WI38 (cell line): Measurements from ENCODE around the gene VPS50.

Experiments
- H3K4me3 ChIP-seq: 2 replicates; pipeline ENCODE4 v1.5.1; 2011; ENCODE audit warnings: low read depth, mild to moderate bottlenecking, control low read depth, low read length
- CTCF ChIP-seq: IDR thresholded peaks from 2 replicates; pipeline ENCODE4 v1.5.1; 2012; ENCODE audit warnings: low read depth, mild to moderate bottlenecking, control low read depth, low read length

Gene VPS50

DNA sequence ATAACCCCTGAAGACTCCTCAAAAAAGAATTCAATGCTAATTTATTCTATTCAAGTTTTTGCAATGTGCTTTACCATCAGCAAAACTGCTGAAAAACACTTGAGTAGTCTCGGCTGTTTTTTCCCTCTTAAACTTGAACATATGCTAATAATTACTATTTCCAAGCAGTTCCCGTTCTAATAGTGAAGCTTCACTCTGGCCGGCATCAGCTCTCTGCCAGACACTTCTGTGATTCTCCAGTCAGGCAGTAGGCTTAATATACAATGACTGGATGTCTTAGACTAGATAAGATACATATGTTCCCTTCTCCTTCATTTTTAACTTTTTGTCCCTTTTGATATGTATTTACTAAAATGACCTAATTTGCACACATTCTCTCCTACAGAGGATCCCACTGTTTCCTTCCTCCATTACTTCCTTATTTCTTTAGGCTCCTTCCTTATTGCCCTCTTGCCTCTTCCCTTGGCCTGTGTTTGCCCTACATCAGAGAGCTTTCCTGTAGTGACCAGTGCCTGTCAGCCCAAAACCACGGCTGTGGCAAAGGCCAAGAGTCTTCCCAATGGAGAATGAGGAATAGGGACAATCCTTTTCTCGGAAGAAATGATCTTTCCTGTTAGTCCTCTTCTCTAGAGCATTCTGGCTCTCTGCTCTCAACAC lies 29.4 kb upstream of the VPS50 start:
- no peak overlapping the region for H3K4me3 ChIP-seq
- TF ChIP-seq CTCF, result no peak

- TF ChIP-seq CTCF, result no peak
- H3K4me3 ChIP-seq, result no peak overlapping the region
Observed at GRCh38 chr7:93203496-93203895, 28.7 kb upstream of the VPS50 start.

DNA sequence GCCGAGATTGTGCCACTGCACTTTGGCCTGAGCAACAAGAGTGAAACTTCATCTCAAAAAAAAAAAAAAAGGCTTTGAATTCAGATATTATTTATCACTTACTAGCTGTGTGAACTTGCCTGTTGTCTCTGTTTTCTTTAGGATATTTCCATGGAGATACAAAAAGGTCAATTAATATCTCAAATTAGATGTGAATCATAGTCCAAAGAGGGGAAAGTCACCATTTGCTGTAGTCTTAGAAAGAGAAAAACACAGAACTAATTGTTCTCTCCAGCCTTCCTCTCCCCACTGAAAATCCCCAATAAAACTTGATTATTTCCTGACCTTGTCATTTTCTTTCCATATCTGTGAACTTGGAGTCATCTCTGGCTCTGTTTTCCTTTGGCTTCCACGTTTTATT lies 27.1 kb upstream of the VPS50 start:
- TF ChIP-seq CTCF, result no peak
- H3K4me3 ChIP-seq, result no peak overlapping the region

DNA sequence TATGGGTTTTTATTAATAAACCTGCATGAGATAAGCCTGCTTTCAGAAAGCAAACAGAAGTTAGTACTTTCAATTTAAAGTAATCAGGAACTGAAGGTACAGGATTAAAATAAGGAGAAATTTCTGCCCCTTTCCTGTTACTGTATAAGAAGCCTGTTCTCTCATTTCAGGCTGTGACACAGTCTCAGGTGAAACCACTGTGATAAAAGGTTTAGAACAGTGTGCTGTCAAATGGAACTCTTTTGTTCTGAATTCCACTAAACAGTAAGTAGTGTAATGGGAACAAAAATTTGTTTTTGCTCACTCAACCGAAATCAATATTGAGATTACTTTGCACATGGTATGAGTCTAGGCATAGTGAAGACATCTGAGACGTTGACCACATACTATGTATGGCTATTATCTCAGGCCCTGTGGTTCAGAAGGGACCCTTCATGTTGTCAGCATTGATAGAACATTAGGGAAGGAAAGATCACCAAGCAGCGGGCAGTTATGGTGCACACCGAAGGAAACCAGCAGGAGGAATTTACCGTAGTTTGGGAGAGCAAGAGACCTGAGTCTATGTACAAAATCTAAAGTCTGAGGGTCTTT lies 20.8 kb upstream of the VPS50 start:
- H3K4me3 ChIP-seq, result no peak overlapping the region
- no peak for TF ChIP-seq CTCF

GRCh38 chr7:93212881-93213280 lies 19.3 kb upstream of the VPS50 start:
- TF ChIP-seq CTCF, result no peak

DNA sequence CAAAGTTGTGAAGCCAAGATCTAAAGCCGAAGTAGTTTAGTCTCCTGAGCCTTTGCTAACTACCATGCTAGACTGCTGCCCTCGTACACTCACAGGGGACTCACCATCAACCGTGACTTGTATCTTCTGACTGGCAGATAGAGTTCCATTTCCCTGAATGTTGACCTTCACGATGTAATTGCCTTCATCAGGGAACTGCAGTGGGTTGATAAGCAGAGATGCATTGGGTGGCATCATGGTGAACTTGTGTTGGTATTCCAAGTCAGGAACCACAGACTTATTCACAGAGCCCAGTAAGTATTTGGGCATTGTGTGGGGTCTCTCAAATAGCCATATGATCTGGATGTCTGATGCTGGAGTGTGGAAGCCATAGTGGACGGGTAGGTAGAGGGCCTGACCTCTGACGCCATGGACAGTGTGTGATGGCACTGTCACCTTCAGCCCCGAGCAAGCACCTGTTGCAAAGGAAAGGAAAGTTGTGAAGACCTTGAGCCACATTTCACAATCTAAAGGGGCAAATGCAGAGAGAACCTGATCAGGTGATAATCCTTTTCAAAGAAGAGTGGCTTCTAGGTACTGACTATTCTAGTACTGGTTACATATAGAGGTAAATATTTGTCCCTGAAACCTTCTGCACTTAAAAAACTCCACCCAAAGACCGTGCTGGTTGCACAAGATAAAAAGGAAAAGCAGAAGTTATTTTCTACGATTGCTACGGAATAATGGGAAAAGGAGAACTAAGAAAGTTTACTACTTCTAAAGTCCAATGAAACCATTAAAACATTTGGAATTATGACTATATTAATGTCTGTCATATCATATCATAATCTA lies 13.0 kb upstream of the VPS50 start:
- no peak overlapping the region for H3K4me3 ChIP-seq
- TF ChIP-seq CTCF, result no peak

More at GRCh38 chr7:93212881-93213280, 19.3 kb upstream of the VPS50 start:
- no peak overlapping the region for H3K4me3 ChIP-seq

GRCh38 chr7:93219868-93220267 lies 12.3 kb upstream of the VPS50 start:
- no peak for TF ChIP-seq CTCF
- no peak overlapping the region for H3K4me3 ChIP-seq
